Ectodermal cell (in vitro differentiated cells): Measurements from ENCODE around the gene C5.
"Not testable (repeated sequence)": the region's sequence is repeated elsewhere in the genome, so short reads cannot be mapped to it uniquely, and the experiment has no call there.

ENCODE experiments used
- H3K27ac ChIP-seq: 2 replicates; pipeline ENCODE4 v1.7.0; 2013; ENCODE audit warnings: mild to moderate bottlenecking, low read depth, low read length; ENCODE audit not compliant: insufficient read depth, poor library complexity, severe bottlenecking
- H3K27me3 ChIP-seq: 2 replicates; pipeline ENCODE4 v1.7.0; 2013; ENCODE audit warnings: mild to moderate bottlenecking, low read length; ENCODE audit not compliant: insufficient read depth, control insufficient read depth, poor library complexity, severe bottlenecking
- H3K36me3 ChIP-seq: one replicate; pipeline ENCODE4 v1.7.0; 2013; ENCODE audit warnings: low read length; ENCODE audit not compliant: control insufficient read depth, insufficient read depth
- H3K4me1 ChIP-seq: one replicate; pipeline ENCODE4 v1.7.0; 2013; ENCODE audit warnings: low read length; ENCODE audit not compliant: control insufficient read depth, insufficient read depth
- H3K4me3 ChIP-seq: 2 replicates; pipeline ENCODE4 v1.7.0; 2013; ENCODE audit warnings: low read depth, low read length, control low read depth; ENCODE audit not compliant: insufficient read depth
- H3K9me3 ChIP-seq: 2 replicates; pipeline ENCODE4 v1.7.0; 2013; ENCODE audit warnings: mild to moderate bottlenecking, low read length, moderate library complexity; ENCODE audit not compliant: control insufficient read depth
- WGBS, 2 experiments: methylation state at CpG; one replicate each; pipeline ENCODE4 v1.1.7; 2013; ENCODE audit warnings: missing lambda C conversion rate in 2 of 2; 5-methylcytosine and 5-hydroxymethylcytosine counted together

C5 gene

DNA sequence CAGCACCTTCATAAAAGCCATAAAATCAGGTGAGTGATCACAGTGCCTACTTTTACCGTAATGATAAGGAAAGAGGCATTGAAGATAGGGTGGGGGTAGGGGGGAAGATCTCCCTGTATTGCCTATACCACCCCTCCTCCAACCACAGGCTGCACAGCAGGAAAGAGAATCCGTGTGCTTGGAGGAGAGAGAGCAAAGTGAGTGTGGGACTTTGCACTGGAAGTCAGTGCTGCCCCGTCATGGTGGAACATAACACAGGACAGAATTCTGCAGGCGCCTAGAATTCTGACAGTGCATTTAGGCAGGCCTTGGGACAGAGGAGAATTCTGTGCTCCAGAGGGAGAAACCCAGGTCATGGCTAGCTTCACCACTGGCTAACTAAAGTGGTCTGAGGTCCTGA is 3.5 kb upstream of the C5 start:
- WGBS, 2 experiments = 50 to 57% methylated on average over 3 of the region's 4 CpGs
- H3K9me3 ChIP-seq = no peaks in the 10 kb centered on the region
- no peak overlapping the region for H3K27ac ChIP-seq
- no peak overlapping the region for H3K4me3 ChIP-seq
- H3K4me1 ChIP-seq = peaks cover 10% of the 10 kb centered on the region
- no peaks in the 10 kb centered on the region for H3K36me3 ChIP-seq
- no peaks in the 10 kb centered on the region for H3K27me3 ChIP-seq

DNA sequence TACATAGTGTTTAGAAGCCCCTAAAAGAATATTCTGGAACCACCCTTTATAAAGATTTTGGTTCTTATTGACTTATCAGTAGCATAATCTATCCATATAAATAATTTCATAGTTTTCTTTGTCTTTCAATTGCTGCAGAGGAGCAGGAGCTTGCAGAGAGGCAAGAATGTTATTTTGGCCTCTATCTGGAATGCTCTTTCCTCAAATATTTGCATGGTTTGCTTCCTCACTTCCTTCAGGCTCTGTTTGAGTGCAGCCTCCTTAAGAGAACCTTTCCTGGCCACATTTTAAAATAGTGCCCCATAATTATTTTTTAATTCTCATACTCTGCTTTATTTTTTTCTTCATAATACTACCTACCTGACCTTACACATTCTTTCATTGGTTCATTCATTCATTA is 1.5 kb downstream of the C5 start:
- Histone ChIP-seq H3K27me3 (no peaks in the 10 kb centered on the region), H3K9me3 (no peaks in the 10 kb centered on the region), H3K4me3 (no peak overlapping the region)

DNA sequence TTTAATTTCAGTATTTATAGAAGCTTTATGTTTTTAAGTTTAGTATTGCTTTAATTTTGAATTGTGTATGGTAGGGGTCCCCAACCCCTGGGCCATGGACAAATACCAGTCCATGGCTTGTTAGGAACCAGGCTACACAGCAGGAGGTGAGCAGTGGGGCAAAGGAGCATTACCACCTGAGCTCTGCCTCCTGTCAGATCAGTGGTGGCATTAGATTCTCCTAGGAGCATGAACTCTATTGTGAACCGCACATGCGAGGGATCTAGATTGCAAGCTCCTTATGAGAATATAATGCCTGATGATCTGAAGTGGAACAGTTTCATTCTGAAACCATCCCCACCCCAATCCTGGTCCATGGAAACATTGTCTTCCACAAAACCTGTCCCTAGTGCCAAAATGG is 1.9 kb downstream of the C5 start:
- 96 to 100% methylated on average over 2 of the region's 2 CpGs for WGBS, 2 experiments

More for the DNA sequence above, 1.5 kb downstream of the C5 start:
- H3K36me3 ChIP-seq = no peaks in the 10 kb centered on the region
- H3K4me1 ChIP-seq = peaks cover 8% of the 10 kb centered on the region
- H3K27ac ChIP-seq = no peak overlapping the region

DNA sequence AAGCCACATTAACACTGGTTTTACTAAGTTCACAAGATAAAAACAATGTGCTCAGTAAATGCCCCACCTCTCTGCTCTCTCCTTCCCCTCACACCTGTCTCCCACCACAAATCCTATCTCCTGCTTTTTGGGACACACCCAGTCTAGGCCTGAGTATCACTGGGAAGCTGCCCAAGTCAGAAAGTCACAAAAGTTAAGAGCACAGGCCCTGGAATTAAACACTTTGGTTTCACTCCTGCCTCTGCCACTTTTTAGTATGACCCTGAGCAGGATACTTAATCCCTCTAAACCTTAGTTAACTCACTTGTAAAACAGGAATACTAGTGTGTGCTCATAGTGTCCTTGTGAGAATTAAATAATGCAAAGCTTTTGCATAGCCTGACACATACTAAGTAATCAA is 11.3 kb downstream of the C5 start:
- Histone ChIP-seq H3K9me3 (no peaks in the 10 kb centered on the region), H3K4me1 (no peaks in the 10 kb centered on the region)

More for the DNA sequence above, 1.9 kb downstream of the C5 start:
- H3K9me3 ChIP-seq = no peaks in the 10 kb centered on the region
- H3K36me3 ChIP-seq = no peaks in the 10 kb centered on the region
- H3K4me3 ChIP-seq = no peak overlapping the region
- no peaks in the 10 kb centered on the region for H3K27me3 ChIP-seq
- peaks cover 3% of the 10 kb centered on the region for H3K4me1 ChIP-seq
- H3K27ac ChIP-seq = no peak overlapping the region

DNA sequence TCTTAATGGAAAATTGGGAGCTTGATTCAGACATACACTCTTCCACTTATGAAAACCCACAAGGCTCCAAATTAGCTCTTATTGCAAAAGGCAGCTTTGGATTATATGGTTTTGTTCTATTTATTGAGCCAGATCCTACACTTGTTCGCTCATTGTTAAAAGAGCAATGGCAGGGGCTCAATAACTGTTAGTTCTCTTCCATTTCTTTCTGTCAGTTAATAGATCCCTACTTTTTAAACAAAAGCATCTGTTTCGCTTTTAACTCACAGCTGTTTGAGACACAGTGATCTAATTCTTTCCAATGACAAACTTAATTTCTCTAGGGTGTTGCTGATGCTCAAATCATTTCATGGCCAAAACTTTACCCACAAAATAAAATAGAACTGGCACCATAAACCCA is 11.7 kb downstream of the C5 start:
- Histone ChIP-seq H3K27me3 (no peaks in the 10 kb centered on the region), H3K36me3 (no peaks in the 10 kb centered on the region), H3K4me3 (no peak overlapping the region), H3K27ac (no peak overlapping the region), H3K9me3 (no peaks in the 10 kb centered on the region), H3K4me1 (no peaks in the 10 kb centered on the region)
- WGBS, 2 experiments = 94 to 99% methylated on average over 2 of the region's 2 CpGs

More for the DNA sequence above, 11.3 kb downstream of the C5 start:
- no peaks in the 10 kb centered on the region for H3K27me3 ChIP-seq
- no peak overlapping the region for H3K27ac ChIP-seq
- no peaks in the 10 kb centered on the region for H3K36me3 ChIP-seq
- no peak overlapping the region for H3K4me3 ChIP-seq

DNA sequence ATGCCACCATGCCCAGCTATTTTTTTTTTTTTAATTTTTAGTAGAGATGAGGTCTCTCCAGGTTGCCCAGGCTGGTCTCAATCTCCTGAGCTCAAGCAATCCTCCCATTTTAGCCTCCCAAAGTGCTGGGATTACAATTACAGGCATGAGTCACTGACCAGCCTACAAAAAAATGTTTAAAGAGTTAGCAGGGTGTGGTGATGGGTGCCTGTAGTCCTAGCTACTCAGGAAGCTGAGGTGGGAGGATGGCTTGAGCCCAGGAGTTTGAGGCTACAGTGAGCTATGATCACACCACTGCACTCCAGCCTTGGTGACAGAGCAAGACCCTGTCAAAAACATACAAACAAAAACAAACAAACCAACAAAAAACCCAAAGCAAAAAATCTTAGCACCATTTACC is 14.4 kb downstream of the C5 start:
- not testable (repeated sequence) for H3K27me3 ChIP-seq, H3K4me3 ChIP-seq, H3K36me3 ChIP-seq, H3K27ac ChIP-seq, H3K9me3 ChIP-seq, H3K4me1 ChIP-seq

DNA sequence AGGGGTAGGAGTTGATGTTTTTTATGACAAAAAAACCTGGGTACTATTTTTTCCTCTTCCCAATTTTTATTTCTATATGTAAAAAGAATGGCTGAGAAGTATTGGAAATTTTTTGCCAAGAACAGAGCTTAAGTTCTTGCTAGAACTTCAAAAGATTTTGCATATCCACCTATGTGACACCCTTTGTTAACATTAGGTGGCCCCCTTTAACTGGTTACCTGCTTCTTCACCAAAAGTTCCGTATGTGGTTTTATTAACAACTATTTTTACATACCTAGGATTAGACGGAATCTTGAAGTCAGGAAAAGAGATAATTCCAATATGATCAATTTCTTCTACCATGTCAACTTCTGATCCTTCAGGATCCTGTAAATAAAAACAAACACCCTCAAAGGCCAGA is 15.5 kb downstream of the C5 start:
- H3K4me3 ChIP-seq = no peak overlapping the region
- H3K27ac ChIP-seq = no peak overlapping the region
- 83 to 85% methylated on average over 2 of the region's 2 CpGs for WGBS, 2 experiments
- H3K9me3 ChIP-seq = no peaks in the 10 kb centered on the region
- H3K4me1 ChIP-seq = no peaks in the 10 kb centered on the region
- no peaks in the 10 kb centered on the region for H3K36me3 ChIP-seq
- H3K27me3 ChIP-seq = no peaks in the 10 kb centered on the region

DNA sequence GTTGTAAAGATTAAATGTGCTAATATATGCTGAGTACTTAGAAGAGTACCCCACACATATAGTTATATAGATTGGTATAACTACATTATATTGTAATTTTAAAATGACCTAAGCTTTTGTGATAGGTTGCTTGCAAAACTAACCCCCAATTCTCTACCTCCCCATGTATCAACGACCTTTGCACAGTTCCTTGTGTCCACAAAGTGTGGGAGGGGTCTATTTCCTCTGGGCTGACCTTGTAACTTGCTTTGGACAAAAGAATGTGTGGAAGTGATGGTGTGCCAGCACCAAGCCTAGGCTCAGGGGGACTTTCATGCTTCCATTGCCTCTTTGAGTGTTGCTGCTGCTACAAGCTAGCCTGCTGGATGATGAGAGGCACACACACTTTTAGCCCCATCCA is 20.6 kb downstream of the C5 start:
- H3K36me3 ChIP-seq = no peaks in the 10 kb centered on the region
- WGBS, 2 experiments = 60 to 67% methylated on average over 1 of the region's 1 CpG
- no peak overlapping the region for H3K27ac ChIP-seq
- peaks cover 3% of the 10 kb centered on the region for H3K4me1 ChIP-seq
- H3K27me3 ChIP-seq = no peaks in the 10 kb centered on the region
- no peaks in the 10 kb centered on the region for H3K9me3 ChIP-seq
- H3K4me3 ChIP-seq = no peak overlapping the region

DNA sequence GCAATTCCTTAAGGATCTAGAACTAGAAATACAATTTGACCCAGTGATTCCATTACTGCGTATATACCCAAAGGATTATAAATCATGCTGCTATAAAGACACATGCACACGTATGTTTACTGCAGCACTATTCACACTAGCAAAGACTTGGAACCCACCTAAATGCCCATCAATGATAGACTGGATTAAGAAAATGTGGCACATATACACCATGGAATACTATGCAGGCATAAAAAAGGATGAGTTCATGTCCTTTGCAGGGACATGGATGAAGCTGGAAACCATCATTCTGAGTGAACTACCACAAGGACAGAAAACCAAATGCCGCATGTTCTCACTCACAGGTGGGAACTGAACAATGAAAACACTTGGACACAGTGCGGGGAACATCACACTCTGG is 21.8 kb downstream of the C5 start:
- H3K36me3 ChIP-seq, H3K9me3 ChIP-seq, H3K4me3 ChIP-seq, H3K27ac ChIP-seq, H3K27me3 ChIP-seq, H3K4me1 ChIP-seq: not testable (repeated sequence)
- 93 to 94% methylated on average over 4 of the region's 4 CpGs for WGBS, 2 experiments

DNA sequence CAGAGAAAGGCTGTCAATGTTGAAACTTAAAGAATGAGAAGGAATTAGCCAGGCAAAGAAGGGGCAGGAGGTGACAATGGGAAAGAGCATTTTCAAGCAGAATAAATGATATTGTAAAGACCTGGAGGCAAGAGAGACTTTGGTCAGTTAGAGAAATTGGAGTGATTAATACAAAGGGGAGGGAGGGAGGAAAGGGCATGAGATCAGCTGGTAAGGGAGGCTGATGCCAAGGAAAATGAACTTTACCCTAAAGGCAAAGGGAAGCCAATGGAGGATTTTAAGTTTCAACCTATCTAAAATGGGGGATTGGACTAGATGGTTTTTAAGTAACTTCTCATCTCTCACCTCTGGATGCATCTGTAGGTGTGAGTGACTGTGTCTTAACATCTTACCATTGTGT is 23.3 kb downstream of the C5 start:
- Histone ChIP-seq H3K27ac (no peak overlapping the region), H3K27me3 (no peaks in the 10 kb centered on the region)

DNA sequence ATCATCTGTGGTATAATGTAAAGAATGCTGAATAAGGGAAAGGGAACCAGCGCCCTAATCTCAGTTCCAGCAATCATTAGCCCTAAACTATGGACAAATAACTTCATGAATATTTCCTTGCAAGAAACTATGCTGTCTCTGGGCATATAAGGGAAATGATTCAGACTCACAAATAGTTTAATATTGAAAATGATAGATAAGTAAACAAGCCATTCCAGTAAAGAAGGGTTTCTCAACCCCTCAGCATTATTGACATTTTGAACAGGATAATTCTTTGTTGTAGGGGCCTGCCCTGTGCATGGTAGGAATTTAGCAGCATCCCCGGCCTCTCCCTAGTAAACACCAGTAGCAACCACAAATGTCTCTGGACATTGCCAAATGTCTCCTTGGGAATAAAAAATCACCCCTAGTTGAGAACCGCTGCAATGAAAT is 23.8 kb downstream of the C5 start:
- Histone ChIP-seq H3K9me3 (no peaks in the 10 kb centered on the region), H3K27me3 (no peaks in the 10 kb centered on the region), H3K36me3 (no peaks in the 10 kb centered on the region), H3K4me3 (no peak overlapping the region), H3K4me1 (peaks cover 3% of the 10 kb centered on the region), H3K27ac (no peak overlapping the region)
- WGBS, 2 experiments = 57 to 67% methylated on average over 2 to 3 of the region's 3 CpGs

More for the DNA sequence above, 23.3 kb downstream of the C5 start:
- peaks cover 3% of the 10 kb centered on the region for H3K4me1 ChIP-seq
- H3K36me3 ChIP-seq = no peaks in the 10 kb centered on the region
- no peaks in the 10 kb centered on the region for H3K9me3 ChIP-seq
- no peak overlapping the region for H3K4me3 ChIP-seq
